Esophagus squamous epithelium (tissue), 4 donors: Measurements from ENCODE around the gene PARD3.

ENCODE experiments used
- POLR2A ChIP-seq, 4 donors: fragments of 450-650 bp; IDR thresholded peaks; one replicate each; pipeline ENCODE4 v1.6.1; 2017; ENCODE audit warnings: antibody characterized with exemption in 4 of 4, mild to moderate bottlenecking in 4 of 4, moderate library complexity in 3 of 4
- TF ChIP-seq, protein P1 (sequence below), 6 experiments: fragments of 450-650 bp in 4 of 6; fragments of 200-600 bp in 2 of 6; sonication (generic) in 2 of 6; IDR thresholded peaks; one replicate each; pipeline ENCODE4 v1.5.1; 2016 to 2019; ENCODE audit warnings: antibody characterized with exemption in 6 of 6, mild to moderate bottlenecking in 4 of 6, moderate library complexity in 4 of 6

DNA sequence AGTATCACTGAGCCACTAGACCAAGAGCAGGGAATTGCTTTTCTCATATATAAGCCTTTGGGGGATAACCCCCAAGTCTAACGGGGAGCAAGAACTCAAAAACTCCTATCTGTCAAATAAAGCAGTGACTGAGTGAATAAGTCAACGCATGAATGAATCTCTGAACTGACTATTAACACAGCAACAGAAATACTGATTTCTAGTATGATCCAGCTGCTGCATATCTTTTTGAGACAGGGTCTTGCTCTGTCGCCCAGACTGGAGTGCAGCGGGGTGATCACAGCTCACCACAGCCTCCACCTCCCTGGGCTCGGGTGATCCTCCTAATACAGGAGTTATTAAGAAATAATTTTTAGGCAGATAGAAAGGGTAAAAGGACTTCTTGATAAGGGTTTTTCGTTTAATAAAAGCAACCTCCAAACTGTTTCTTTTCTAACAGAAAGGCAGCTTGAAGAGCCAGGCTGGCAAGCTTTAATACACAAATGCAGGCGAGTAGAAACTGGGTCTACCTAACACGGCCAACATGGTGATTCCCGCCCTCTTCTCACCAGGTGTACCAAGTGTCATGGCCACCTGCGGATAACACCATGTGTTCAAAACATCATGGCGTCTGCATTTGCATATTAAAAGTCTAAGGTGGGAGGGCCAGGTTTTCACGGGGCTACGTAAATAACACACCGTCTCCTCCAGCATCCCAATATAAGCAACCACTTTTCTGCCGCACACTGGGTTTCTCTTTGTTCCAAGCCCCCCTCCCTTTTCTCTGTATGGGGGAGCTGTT is 631.9 kb downstream of the PARD3 start:
- TF ChIP-seq, protein P1, sequence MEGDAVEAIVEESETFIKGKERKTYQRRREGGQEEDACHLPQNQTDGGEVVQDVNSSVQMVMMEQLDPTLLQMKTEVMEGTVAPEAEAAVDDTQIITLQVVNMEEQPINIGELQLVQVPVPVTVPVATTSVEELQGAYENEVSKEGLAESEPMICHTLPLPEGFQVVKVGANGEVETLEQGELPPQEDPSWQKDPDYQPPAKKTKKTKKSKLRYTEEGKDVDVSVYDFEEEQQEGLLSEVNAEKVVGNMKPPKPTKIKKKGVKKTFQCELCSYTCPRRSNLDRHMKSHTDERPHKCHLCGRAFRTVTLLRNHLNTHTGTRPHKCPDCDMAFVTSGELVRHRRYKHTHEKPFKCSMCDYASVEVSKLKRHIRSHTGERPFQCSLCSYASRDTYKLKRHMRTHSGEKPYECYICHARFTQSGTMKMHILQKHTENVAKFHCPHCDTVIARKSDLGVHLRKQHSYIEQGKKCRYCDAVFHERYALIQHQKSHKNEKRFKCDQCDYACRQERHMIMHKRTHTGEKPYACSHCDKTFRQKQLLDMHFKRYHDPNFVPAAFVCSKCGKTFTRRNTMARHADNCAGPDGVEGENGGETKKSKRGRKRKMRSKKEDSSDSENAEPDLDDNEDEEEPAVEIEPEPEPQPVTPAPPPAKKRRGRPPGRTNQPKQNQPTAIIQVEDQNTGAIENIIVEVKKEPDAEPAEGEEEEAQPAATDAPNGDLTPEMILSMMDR (IDR thresholded peaks at IDR 0.05) = no peak
- TF ChIP-seq POLR2A (IDR thresholded peaks at IDR 0.05) = no peak
